Hepatic stellate cell (primary cell): Measurements from ENCODE around the gene GPAT2.
A peak's percentile ranks its signal among the peaks of the same experiment; 100 is the strongest.
"Not testable (repeated sequence)": the region's sequence is repeated elsewhere in the genome, so short reads cannot be mapped to it uniquely, and the experiment has no call there.

Source experiments
- DNase-seq: peaks from one replicate; pipeline ENCODE4 v3.0.0; 2011; ENCODE audit warnings: low spot score

The GPAT2 gene

DNA sequence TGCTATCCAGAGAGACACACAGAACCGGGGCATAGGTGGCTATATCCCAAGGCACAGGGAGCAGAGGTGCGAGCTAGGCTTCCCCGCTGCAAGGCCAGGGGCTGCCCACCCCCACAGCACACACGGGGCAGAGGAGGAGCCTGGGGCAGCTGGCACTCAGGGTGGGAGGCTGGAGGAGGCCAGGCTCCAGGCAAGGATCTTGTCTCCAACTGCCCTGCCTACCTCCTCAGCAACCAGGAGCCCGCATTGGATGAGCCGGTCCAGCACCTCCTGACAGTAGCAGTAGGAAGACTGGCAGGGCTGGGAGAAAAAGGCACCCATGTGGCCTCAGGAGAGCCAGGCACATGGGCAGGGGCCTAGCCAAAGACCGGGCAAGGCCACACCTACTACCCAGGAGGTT, 11.0 kb downstream of the GPAT2 start:
- not testable (repeated sequence) for DNase-seq

- peak; percentile 83 for DNase-seq
These were observed 11.8 kb downstream of the GPAT2 start for GRCh38 chr2:96022701-96023447.

- not testable (repeated sequence) for DNase-seq
These were observed 12.6 kb downstream of the GPAT2 start for GRCh38 chr2:96022126-96022525.

- DNase-seq = not testable (repeated sequence)
These were observed 13.6 kb downstream of the GPAT2 start for GRCh38 chr2:96021142-96021541.

DNA sequence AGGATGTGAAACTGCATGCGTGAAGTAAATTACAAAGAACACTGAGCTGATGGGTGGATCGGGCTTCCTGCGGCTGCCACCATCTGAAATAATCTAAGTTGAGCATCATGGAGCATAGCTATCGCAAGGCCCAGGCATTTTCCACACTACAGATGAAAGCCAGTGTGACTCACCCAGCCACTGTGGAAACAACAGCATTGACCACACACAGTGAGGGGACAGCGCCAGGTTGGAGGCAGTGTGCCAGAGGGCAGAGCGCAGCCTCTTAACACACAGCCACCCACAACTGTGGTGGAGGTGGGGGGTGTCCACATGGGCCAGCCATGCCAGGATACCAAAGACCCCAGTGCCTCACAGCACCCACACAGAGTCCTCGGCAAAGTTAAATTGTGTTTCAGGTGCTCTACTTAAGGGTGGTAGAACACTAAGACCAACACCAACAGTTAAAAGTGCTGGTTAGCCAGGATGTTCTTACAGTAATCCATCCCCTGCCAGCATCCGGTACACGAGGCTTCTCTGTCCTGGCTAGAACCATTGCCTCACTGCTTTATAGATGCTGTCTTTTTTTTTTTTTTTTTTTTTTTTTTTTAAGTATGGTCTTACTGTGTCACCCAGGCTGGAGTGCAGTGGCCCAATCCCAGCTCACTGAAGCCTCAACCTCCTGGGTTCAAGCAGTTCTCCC, 14.7 kb downstream of the GPAT2 start:
- not testable (repeated sequence) for DNase-seq

- DNase-seq = not testable (repeated sequence)
These were observed 18.4 kb downstream of the GPAT2 start for GRCh38 chr2:96016321-96016720.

DNA sequence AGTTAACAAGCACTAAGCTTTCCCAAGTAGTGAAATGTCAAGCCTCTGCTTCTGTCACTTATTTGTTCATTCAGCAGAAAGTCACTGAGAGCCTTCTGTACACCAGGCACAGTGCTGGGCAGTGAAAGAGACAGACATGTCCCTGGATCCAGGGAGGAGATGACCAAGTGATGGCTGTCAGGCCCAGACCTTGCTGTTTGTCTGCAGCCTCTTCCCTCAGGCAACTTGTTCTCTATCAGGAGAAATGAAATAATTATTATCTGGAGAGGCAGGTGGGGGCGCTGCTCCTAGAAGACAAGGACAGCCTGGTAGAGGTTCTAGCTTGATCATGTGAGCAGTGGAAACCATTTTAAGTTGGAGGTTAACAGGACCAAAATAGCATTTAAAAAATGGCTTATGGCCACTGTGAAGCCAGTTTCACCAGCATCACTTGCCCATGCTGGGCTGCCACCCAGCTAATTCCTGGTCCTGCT, 21.9 kb downstream of the GPAT2 start:
- DNase-seq = not testable (repeated sequence)

DNA sequence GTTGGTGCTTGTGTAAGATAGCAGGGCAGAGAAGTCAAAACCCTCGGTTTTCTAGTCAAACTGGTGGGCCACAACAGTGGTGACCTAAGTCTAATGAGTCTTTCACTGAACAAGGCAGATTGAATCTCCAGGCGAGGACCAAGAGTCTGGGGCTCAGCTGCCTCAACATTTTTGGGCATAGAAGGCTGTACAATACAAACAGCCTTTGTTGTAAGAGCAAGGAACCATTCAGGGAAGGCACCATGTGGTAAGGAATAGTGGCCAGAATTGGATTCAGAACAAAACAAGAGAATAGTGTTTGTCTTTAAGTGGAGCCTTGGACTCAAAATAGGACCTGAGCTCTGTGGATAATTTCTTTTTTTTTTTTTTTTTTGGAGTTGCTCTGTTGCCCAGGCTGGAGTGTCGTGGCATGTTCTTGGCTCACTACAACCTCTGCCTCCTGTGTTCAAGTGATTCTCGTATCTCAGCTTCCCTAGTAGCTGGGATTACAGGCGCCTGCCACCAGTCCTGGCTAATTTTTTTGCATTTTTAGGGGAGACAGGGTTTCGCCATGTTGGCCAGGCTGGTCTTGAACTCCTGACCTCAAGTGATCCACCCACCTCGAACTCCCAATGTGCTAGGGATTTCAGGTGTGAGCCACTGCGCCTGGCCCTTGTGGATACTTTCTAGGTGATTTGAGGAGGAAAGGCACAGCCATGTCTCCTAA, 22.5 kb downstream of the GPAT2 start:
- not testable (repeated sequence) for DNase-seq

GRCh38 chr2:96011129-96011455, 23.6 kb downstream of the GPAT2 start:
- not testable (repeated sequence) for DNase-seq

DNA sequence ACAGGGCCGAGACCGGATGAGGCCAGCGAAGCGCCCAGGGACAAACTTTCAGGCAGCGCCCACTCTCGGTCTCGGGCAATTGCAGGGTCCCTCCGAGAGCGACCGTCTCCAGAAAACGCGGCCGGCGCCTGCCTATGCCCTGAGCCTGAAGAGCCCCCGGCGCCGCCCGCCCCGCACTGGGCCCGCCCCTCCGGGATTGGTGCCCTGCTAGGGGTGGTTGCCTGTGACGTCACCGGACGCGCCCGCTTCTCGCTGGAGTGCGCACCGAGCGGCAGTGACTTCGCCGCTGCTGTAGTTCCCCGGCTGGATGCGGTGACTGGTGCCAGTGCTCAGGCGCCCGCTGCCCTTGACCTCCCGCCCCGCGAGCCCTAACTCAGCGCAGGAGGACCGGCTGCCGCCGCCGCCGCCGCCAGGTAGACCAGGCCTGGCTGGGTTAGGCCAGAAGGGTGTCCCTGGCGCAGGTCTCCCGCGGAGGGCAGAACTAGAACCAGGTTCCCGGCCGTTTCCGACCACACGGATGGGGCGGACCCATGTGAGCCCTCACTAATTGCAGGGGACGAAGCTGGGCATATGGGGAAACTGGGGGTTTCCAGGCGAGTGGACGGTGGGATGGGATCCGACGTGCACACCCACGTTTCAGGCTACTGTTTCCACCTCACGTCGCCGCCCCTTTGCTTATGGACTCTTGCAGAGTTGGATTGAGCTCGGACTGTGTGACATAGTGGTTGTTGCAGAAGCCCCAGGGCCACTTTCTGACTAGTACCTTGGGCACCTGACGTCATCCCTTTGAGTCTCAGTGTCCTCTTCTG, 24.2 kb downstream of the GPAT2 start:
- peak; percentile 53 for DNase-seq

GRCh38 chr2:96009833-96010232, 24.9 kb downstream of the GPAT2 start:
- DNase-seq = not testable (repeated sequence)

GRCh38 chr2:96008051-96008450, 26.7 kb downstream of the GPAT2 start:
- DNase-seq = not testable (repeated sequence)

DNA sequence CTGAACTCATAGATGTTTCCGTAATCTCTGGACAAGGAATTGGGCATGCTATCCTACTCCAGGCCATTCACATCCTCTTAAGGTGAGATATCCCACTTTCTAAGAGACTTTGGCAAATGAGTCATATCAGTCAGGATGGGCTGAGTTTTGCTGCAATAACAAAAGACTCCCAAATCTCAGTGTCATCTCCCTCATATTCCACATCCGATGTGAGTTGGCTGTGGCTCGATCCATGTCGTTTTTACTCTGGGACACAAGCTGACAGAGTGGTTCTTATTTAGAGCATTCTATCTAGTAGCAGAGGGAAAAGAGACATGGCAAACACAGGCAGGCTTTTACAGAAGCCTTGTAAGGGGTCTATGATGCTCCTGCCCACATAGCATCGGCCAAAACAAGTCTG, 28.5 kb downstream of the GPAT2 start:
- DNase-seq = not testable (repeated sequence)

- DNase-seq = not testable (repeated sequence)
These were observed 42.0 kb downstream of the GPAT2 start for GRCh38 chr2:95992520-95993272.

- DNase-seq = not testable (repeated sequence)
These were observed 42.6 kb downstream of the GPAT2 start for GRCh38 chr2:95992102-95992501.

GRCh38 chr2:95991351-95992094, 43.2 kb downstream of the GPAT2 start, which contains the start of gene ANKRD36C:
Gene ANKRD36C, minus strand, starts transcription at chr2:95991824. Its CDS starts 116 bp downstream, at chr2:95991708.
- not testable (repeated sequence) for DNase-seq

DNA sequence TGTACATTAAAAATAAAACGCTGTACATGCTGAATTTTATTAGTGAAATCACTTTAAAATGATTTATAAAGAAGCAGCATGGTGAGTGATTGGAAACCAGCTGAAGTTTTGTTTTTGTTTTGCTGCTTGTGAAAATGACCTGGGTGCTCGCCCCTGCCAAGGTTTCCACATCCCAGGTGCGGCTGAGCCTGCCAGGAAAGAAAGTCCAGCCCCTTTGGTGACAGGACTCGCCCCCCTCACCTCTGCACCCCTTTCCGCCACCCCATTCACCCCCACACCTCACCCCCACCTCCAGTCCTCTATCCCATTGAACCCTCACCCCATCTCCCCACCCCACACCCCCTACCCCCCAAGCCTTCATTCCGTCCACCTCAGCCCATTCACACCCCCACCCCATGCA, 43.8 kb downstream of the GPAT2 start:
- DNase-seq = not testable (repeated sequence)
